Upper lobe of right lung (tissue), 1 donor: Measurements from ENCODE around the gene CEP89. TPM values are rescaled to one million over a fixed set of nuclear protein-coding genes. Genes with fewer than 3 reads are reported as not detected.

Experiments used
- ATAC-seq: fragments of 200-7000 bp; cut with Tn5 transposase; one replicate; pipeline ENCODE4 v1.9.1; 2020; ENCODE audit warnings: mild to moderate bottlenecking, moderate library complexity
- DNase-seq: peaks from one replicate; pipeline ENCODE4 v3.0.0-alpha.2; 2020
- H3K27ac ChIP-seq: fragments of 200-600 bp; one replicate; pipeline ENCODE4 v1.8.0; 2022
- H3K27me3 ChIP-seq: fragments of 200-600 bp; one replicate; pipeline ENCODE4 v1.8.0; 2022; ENCODE audit warnings: mild to moderate bottlenecking
- H3K36me3 ChIP-seq: fragments of 200-600 bp; one replicate; pipeline ENCODE4 v1.8.0; 2022
- H3K4me1 ChIP-seq: fragments of 200-600 bp; one replicate; pipeline ENCODE4 v1.8.0; 2022
- H3K4me3 ChIP-seq: fragments of 200-600 bp; one replicate; pipeline ENCODE4 v1.8.0; 2022; ENCODE audit warnings: mild to moderate bottlenecking
- H3K9me3 ChIP-seq: fragments of 200-600 bp; one replicate; pipeline ENCODE4 v1.8.0; 2022
- CTCF ChIP-seq: fragments of 200-600 bp; IDR thresholded peaks from one replicate; pipeline ENCODE4 v1.8.0; 2022; ENCODE audit warnings: antibody characterized with exemption
- intact Hi-C: fragments of 100-400 bp; cut with DNase I; formaldehyde crosslinking; loops from one replicate; pipeline ENCODE4 v1.11.0; 2022
- total RNA-seq: library from RNA; stranded (reverse); fragmentation: NEBNext Ultra II Directional; extraction: Animal tissue kit (Norgen Biotek cat#: 25700); gene quantifications from one replicate; pipeline ENCODE4 v1.2.1, GENCODE V29; 2021
- donor health status: DM: no; HTN: yes; CAD: no; lungs with severe emphysema.

CEP89 gene
- total RNA-seq, 1 donor from 2014 or later, result 19.3 TPM

DNA sequence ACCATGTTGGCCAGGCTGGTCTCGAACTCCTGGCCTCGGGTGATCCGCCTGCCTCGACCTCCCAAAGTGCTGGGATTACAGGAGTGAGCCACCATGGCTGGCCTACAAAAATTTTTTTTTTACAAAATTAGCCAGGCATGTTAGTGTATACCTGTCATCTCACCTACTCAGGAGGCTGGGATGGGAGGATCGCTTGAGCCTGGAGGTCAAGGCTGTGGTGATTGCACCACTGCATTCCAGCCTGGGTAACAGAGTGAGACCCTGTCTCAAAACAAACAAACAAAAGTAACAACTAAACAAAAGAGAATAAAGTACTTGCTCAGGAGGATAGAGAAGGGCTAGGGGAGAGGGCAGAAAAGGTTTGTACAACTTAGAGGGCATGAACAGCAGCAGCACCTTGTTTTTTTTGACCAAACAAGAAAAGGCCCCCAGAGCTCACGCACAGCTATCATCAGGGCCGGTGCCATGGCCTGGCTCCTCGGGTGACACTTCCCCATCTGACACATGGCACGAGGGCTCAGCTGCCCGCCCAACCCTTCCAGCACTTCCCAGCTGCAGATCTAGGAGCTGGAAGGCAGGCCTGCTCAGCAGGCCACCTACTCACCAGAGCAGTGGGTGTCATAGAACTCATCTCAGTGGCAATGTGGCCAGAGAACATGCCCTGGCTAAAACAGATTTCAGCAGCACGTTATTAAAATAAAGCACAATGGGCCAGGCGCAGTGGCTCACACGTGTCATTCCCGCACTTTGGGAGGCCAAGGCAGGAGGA lies 93.6 kb downstream of the CEP89 start:
- intact Hi-C loops, result no loop called here
- no peaks in the 10 kb centered on the region for H3K4me1 ChIP-seq
- no peak overlapping the region for H3K4me3 ChIP-seq
- DNase-seq, result peak; percentile 33
- H3K27me3 ChIP-seq, result no peaks in the 10 kb centered on the region
- H3K27ac ChIP-seq, result no peak overlapping the region
- no peak for TF ChIP-seq CTCF
- no peaks in the 10 kb centered on the region for H3K9me3 ChIP-seq
- peaks cover 6% of the 10 kb centered on the region for H3K36me3 ChIP-seq
- no peak for ATAC-seq

DNA sequence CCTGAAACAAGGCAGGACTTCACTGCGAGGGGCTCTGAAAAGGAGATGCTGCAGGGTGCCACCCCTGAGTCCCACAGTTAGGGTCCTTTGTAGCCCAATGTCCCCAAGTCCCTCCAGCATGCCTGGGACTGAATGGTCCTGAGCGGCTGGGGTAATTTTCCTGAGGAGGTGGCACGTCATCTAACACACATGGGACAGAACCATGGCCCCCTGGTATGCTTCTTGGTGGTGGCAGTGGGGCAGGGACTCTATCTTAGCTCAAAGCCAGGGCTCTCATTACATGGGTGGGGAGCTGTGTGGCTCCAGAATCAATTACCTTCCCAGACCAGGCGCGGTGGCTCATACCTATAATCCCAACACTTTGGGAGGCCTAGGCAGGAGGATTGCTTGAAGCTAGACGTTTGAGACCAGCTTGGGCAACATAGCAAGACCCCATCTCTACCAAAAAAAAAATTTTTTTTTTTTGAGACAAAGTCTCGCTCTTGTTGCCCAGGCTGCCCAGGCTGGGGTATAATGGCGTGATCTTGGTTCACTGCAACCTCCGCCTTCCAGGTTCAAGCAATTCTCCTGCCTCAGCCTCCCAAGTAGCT lies 94.3 kb downstream of the CEP89 start:
- ATAC-seq (no peak), DNase-seq (peak; percentile 13)
- H3K36me3 ChIP-seq, result peaks cover 6% of the 10 kb centered on the region
- no peak overlapping the region for H3K27ac ChIP-seq
- H3K9me3 ChIP-seq, result no peaks in the 10 kb centered on the region
- no peak for TF ChIP-seq CTCF
- no peaks in the 10 kb centered on the region for H3K27me3 ChIP-seq
- H3K4me3 ChIP-seq, result no peak overlapping the region
- no peaks in the 10 kb centered on the region for H3K4me1 ChIP-seq
- intact Hi-C loops, result no loop called here

DNA sequence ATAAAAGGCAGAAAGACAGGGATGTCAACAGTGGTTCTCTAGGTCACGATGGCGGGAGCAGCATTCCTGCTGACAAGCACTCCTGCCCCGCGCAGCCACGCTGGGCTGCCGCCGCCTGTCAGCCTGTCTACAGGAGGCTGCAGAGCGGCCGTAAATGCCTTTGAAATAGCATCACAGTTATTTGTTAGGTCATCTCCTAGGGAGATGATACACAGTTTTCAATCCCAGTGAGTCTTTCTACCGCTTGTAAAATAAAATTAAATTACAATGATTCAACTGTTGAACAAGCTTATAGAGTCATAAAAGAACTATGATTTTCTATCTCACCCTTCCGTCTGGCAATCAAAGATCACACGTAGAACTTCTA lies 94.9 kb downstream of the CEP89 start:
- H3K36me3 ChIP-seq, result peaks cover 6% of the 10 kb centered on the region
- TF ChIP-seq CTCF, result no peak
- intact Hi-C loops, result no loop called here
- ATAC-seq, result no peak
- H3K27me3 ChIP-seq, result no peaks in the 10 kb centered on the region
- no peaks in the 10 kb centered on the region for H3K9me3 ChIP-seq
- H3K4me1 ChIP-seq, result no peaks in the 10 kb centered on the region
- no peak overlapping the region for H3K27ac ChIP-seq
- peak; percentile 19 for DNase-seq
- H3K4me3 ChIP-seq, result no peak overlapping the region

DNA sequence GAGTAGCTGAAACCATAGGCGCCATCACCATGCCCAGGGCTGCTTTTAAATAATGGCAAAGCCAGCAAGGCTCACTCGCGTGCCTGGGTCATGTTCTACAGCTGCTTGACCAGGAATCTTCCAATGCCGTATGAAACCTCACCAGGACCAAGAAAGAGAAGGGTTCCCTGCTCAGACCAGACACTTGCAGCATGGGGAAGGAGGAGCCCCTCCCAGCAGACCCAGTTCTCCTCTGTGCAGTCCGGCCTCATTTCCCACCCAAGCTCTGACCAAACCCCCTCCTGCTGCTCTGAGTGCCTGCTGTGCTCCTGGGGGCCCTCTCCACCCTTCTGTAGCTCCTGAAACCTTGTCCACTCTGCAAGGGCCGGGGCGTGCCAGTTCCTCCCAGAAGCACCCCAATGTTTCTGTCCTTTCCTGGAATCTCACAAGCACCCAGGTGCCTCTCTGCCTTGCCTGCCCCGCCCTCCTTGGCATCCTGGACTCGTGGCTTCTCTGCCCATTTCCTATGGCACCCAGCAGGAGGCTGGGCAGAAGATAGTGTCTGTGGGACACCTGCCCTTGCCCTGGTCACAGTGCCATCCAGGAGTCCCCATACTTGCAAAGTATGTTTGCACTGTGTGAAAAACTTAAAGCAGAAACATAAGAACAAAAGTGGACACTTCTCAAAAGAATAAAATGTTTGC lies 95.4 kb downstream of the CEP89 start:
- no peak overlapping the region for H3K27ac ChIP-seq
- no peak for TF ChIP-seq CTCF
- DNase-seq (peak; percentile 35), ATAC-seq (no peak)
- no peak overlapping the region for H3K4me3 ChIP-seq
- H3K36me3 ChIP-seq, result peaks cover 6% of the 10 kb centered on the region
- H3K27me3 ChIP-seq, result no peaks in the 10 kb centered on the region
- intact Hi-C loops, result no loop called here
- no peaks in the 10 kb centered on the region for H3K9me3 ChIP-seq
- no peaks in the 10 kb centered on the region for H3K4me1 ChIP-seq

GRCh38 chr19:32875428-32875827 lies 96.3 kb downstream of the CEP89 start:
- Histone ChIP-seq H3K27ac (no peak overlapping the region), H3K9me3 (no peaks in the 10 kb centered on the region), H3K4me1 (no peaks in the 10 kb centered on the region), H3K36me3 (peaks cover 6% of the 10 kb centered on the region), H3K27me3 (no peaks in the 10 kb centered on the region), H3K4me3 (no peak overlapping the region)
- peak; percentile 30 for DNase-seq
- no peak for TF ChIP-seq CTCF
- no peak for ATAC-seq
- intact Hi-C loops, result no loop called here
